NCI-H1105 treated with DMSO at 0.1 percent for 48 hours (cell line): ENCODE data around the gene DNAH8.

Experiments used
- DNase-seq: peaks from one replicate; lab custom pipeline; 2025; lab: John Stamatoyannopoulos, UW

Gene DNAH8

DNA sequence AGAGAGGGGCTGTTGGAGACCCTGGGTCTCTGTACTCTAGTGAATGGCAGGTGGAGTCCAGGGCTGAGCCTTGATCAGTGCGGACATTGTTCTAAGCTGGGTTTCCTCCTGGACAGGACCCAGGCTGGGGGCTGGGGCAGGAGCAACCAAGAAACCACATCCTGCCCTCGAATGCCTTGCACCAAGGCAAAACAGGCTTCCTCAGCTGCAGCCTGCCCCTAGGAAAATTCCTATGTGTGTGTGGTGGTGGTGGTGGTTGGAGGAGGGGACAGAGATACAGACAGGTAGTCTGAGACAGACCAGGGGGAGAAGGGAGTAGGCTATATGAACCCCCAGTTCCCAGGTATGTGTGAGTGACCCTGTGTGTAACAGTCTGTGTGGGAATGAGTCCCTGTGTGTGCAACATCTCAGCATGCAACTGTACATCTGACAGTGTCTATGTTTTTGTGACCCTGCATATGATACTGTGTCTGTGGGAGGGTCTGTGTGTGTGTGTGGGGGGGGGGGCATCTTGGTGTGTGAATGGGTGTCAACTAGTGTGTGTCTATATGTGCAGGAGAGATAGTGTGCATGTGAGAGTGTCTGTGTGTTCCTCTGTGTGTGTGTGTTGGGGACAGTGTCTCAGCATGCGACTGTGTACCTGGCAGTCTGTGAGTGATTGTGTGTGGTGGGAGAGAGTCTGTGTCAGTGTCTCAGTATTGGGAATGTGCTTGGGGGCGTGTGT lies 336.4 kb downstream of the DNAH8 start:
- no peak for DNase-seq

DNA sequence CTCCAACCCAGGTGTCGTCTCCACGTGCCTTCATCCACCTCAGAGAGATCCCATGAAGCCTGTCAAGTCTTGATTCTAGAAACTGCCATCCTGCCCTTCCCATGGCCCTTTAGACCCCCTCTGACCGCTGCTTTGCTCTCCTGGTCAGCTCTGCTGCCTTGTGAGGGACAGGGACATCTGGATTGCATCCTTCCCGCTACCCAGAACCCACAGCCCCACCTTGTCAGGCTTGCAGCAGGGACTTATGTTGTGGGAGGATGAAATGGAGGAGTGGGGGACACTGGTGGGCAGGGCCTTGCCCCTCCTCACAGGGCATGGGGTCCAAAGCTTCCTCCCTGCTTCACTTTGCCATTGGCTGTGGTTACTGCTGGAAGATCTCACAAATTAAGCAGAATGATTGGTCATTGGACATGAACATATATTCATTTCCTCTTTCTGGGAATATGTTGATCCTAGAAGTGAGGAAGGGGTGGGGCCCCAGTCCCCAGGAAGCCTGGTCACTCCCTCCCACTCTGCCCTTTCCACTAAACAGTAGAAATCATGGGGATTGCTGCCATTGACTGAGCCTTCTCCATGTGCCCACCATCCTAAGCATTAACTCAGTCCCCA lies 338.0 kb downstream of the DNAH8 start:
- no peak for DNase-seq

DNA sequence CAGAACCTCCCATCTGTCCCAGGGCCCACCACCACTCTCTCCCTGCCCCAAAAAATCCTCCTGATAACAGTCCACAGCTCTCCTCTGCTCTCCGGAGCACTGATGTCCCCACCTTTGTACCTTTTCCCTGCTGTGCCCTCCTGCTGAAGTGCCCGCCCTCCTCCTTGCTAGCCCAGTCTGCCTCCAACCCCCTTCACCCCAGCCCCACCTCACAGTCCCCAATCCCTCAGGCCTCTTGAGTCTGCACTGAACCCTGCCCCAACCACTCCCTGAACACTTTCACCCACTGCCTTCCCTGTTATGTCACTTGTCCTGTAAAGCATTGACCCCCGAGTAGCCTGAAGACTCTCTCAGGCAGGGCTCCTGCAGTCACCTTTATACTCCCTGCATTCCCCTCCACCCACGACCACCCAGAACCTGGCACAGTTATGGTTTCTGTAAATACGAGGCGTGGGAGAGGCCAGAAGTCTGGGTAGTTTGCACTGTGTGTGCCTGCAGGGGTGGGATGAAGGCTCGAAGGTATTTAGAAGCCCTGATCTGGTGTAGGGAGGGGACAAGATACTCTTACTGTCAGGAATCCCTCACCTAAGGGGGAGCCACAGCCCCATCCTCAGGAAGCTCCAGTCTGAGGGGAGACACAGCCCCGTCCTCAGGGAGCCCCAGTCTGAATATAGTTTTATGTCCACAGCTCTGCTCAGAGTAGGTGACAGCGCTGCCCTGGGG lies 338.9 kb downstream of the DNAH8 start:
- no peak for DNase-seq

DNA sequence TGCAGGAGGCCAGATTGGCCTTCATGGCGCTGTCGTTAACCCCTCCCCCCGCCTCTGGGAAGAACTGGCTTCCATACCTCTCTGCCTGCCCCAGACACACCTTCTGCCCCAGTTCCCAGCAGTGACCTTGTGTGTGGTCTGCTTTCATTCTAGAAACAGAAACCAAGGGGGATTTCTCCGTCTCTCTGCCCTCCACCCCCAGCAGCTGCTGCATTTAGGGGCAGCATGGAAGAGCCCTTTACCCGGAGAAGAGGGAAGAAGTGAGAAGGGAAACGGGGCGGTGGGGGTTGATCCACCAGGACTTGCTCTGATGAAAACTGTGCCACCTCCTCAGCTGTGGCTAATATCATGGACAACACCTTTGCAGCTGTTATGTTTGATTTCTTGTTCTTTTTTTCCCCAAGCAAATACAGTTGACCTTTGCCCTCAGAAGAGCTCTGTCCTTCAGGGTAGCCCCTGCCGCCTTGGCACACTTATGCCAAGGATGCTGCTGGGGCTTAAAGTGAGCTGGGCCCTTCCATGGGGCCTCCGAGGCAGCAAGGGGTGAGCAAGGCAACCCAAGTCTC lies 339.5 kb downstream of the DNAH8 start:
- DNase-seq, result no peak

DNA sequence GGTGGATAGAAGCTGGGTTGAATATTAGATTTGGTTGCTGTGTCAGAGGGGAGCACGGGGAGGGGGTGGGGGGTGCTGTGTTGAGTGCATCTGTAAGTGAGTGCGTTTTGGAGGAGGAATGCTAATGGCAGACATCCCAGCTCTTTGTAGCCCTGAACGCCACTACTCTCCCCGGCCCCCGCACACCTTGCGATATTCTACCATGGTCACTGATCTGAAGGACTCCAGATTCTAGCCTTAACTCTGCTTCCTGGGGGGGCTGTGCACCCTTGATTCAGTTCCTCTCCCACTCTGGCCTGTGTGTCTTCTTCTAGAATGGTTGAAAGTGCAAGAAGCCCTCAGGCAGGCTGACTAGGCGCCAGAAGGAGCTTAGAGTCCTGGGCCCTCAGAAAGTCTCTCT lies 340.6 kb downstream of the DNAH8 start:
- no peak for DNase-seq

DNA sequence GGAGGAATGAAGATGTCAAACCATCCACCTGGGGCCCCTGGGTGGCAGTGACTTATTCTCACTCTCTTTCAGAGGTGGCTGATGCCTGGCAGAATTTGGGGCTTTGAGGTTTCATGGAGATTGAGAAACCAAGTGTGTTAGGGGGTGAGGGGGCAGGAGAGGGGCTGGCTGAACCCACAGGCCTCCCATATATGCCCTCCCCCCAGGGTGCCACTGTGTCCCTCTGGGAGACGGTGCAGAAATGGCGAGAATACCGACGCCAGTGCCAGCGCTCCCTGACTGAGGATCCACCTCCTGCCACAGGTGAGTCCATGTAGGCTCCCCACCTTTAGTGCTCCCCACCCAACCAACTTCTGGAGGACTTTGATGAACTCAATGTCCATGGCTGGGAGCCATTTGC lies 341.1 kb downstream of the DNAH8 start:
- no peak for DNase-seq

DNA sequence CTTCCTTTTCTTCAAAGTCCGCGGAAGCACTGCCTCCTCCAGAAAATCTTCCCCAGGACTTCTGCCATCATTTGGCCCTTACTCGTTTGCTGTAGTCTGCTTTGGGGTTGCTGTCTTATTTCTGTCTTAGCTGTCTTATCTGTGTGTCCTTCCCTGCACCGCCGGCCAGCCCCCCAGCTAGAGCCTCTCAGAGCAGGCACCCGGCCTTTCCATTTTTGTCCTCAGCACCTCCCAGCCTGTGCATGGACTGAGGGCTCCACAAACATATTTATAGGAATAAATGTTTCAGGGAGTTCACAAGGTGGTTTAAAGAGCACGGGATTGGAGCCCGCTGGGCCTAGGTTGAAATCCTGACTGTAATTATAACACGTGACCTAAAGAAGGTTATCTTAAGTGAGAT lies 341.6 kb downstream of the DNAH8 start:
- no peak for DNase-seq

DNA sequence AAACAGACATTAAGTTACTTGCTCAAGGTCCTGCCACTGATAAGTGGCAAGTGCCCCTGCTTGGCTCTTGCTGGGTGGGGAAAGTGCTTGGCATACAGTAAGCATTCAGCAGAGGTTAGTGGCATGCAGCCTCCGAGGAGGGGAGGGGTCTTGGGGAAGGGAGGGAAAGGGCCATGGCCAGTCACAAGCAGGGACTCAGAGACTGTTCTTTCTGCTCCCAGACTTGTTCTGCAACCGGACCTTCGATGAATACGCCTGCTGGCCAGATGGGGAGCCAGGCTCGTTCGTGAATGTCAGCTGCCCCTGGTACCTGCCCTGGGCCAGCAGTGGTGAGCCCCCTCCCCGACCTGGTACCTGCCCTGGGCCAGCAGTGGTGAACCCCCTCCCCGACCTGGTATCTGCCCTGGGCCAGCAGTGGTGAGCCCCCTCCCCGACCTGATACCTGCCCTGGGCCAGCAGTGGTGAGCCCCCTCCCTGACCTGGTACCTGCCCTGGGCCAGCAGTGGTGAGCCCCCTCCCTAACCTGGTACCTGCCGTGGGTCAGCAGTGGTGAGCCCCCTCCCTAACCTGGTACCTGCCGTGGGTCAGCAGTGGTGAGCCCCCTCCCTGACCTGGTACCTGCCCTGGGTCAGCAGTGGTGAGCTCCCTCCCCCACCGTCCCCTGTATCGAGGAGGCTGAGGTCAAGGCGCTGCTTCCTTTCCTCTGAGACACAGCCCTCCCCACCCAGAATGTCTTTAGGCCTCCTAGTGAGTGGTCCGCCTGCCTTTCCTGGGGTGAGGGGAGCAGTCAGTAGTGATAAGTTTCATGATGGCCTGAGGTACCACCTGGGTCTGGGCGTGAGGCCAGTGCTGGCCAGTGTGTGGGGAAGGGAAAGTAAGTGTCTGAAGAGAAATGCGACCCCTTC lies 342.4 kb downstream of the DNAH8 start:
- no peak for DNase-seq

DNA sequence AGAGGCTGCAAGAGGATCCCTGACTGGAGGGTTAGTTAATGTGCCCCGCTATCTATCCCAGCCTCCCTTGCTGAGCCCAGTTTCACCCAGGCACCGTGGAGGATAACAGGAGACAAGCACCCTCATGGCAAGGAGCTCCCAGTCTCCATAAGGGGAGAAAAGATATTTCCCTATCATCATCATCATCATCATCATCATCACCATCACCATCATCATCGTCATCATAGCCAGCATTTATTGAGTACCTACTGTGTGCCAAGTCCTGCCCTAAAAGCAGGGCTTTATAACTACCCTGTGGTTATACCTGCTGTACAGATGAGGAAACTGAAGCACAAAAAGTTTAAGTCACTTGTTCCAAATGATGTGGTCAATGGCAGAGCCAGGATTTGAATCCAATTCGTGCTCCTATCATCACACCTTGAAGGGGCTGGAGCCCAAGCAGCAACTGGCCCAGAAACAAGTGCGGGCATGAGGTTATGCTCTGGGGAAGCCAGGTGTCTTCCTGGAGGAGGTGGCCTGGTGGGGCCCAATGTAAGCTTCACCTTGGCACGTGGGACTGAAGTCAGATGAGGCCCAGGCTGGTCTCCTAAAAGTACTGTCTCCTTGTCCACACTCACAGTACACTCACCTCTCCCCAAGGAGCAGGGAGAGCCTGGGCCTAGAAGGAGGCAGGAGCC lies 343.5 kb downstream of the DNAH8 start:
- DNase-seq, result no peak

DNA sequence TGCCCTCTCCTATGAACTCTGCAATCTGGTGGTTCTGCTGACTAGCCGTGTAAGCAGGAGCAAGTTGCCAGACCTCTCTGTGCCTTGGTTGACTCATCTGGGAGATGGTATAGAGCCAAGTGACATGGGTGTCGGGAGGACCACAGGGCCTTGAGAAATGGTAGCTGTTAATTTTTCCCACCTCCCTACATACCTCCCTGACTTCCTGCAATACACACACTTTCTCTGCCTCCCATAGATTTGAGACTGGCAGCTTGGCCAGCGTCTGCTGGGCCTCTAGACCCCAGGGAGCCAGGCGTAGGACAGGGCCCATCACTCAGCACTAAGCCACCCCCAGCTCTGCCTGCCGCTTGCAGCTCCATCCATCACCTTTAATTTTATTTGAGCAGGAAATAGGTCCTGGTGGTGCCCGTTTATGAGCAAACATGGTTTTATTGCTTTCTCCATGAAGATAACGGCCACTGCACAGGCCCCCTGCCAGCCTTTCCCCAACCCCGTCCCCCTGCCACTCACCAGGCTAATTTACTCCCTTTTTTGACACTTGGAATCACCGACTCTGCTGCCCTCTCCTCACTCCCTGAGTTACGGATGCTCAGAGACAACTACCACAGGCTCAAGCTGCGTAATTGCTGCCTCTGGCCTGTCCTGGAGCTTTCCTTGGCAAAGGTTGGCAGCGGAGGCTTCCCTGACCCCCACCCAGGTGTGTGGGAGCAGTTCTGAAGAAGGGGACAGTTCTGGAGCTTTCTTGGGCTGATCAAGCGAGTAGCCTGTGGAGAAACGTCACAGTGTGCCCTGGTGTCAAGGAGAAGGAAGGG lies 344.6 kb downstream of the DNAH8 start:
- no peak for DNase-seq

DNA sequence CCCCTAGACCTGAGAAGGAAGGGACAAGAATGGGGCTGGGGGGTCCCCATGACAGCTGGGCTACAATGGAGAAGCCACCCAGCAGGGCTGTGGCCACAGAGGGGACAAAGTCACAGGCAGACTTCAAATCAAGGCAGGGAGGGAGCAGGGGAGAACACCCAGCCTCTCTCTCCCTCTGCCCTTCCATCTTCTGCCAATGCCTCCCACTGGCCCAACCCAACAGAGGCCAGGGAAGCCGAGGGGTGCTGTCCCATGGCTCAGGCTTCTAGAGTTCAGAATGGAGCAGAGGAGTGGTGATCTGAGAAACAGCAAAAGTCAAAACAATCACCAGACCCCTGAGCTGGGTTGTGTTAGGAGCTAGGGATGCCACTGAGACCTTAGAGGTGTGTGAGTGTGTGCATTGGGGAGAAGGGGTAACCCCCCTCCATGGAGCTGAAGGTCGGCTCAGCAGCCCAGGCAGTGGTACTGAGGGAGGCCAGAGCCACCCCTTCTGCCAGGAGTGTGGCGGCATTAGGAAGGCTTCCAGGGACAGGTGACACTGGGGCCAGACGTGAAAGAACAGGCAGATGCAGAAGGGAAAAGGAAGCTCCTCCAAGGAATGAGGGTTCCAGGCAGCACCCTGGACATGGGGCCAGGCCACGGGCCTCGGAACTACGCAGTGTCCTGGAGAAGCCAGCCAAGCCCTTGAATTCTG lies 345.5 kb downstream of the DNAH8 start:
- DNase-seq, result no peak

DNA sequence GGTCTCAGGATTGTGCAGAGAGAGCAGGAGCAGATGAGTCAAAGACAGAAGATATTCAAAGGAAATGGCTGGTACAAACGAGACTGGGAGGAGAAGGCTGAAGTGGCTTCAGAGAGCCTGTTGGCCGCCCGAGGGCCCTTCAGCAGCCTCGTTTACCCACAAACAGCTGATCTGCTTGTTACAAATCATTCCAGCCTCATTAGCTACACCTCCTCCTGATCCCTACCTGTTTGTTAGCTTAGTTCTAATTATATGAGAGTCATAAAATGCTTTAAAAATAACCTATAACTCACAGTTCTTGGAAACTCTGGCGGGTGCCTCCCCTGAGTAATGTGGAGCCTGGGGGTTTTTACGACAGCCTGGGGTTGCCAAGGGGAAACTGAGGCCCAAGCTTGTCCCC lies 346.1 kb downstream of the DNAH8 start:
- DNase-seq, result peak; percentile 4

DNA sequence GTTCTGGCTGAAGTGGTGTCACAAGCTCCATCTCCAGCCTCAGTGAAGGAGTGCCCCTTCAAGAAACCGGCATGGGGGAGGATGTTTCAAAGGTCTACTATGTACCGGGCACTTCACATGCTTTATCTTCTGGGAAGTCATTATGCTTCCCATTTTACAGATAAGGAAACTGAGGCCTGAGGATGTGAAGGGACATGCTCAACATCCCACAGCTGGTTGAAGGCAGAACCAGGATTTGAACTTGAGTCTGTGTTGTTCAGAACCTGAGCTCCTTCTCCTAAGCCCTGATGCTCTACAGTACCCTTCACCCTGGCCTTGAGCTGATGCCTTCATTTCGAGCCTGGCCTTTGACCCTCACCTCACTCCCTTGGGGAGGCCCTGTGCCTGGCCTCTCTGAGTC lies 346.5 kb downstream of the DNAH8 start:
- no peak for DNase-seq

DNA sequence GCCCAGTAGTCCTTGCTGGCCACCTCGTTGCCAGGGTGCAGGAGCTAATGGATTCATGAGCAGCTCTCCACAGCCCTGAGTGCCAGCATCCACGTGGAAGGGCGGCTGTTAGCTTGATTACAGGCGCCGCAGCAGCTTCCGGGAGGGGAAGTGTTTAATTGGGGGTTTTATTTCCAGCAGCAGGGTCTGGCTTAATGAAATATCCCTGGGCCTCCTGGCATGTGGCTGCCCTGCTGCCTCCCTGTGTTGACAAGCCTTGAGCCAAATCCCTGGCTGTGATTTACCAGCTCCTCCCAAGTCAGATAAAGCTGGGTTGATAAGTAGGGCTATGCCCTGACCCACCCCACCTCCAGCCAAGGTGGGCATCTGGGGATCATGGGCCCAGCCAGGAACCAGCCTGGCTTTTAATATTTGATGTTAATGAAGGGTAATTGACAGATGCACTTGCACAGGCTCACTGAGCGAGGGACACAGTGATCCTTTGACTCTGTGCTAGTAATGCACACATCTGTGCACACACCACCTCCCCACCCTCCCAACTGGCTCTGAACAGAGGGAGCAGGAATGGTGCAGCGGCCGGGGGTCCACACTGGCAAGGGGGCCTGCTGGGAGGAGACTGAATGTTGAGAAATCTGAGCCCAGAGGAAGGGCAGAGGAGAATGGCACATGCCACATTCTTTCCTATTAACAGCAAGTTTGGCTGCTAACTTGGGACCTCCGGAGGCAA lies 347.1 kb downstream of the DNAH8 start:
- peak; percentile 20 for DNase-seq

DNA sequence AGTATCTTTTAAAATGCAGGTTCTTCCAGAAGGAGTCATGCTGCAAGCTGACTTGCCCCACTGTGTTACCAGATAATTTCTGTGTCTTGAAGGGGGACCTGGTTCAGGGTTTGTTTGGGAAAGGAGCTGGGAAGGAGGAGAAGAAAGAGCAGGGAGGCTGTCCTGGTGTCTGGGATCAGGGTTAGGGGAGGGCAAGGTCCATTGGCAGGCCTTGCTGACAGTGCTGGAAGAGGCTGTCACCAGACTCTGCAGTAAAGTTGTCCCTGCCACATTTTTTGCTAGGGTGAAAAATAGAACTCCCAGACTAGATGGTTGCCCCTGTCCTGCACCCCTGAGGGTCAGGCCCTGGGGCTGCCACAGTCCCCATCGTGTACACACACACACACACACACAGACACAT lies 348.4 kb downstream of the DNAH8 start:
- no peak for DNase-seq

DNA sequence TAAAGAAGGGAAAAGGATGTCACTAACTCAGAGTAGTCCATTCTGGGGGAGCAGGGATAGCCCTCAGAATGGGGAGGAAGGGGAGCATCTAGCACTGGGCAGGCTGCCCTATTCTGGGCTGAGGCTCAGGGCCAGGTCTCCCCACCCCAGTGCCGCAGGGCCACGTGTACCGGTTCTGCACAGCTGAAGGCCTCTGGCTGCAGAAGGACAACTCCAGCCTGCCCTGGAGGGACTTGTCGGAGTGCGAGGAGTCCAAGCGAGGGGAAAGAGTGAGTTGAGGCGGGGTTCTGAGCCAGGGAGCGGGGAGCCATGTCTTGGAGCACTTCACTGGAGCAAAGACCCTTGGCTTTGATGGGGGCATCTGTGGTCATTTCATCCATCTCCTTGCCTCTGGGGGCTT lies 350.4 kb downstream of the DNAH8 start:
- no peak for DNase-seq

DNA sequence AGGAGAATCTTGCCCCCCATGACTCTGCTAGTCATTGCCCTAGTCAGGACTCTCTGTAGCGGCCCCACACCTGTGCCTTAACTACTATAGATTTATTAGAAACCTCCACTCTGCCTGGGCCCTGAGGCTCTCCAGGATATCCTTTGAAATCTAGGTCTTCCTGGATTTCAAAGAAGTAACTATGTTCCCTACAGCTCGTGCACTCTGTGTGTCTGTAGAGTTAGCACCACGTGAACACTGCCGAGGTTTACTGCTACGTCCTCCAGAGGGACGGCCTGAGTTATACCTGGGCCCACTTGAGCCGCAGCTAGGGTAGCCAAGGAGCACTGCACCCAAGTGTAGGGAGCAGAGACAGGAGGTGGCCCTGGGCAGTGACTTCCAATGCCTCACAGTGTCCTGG lies 353.3 kb downstream of the DNAH8 start:
- DNase-seq, result no peak

DNA sequence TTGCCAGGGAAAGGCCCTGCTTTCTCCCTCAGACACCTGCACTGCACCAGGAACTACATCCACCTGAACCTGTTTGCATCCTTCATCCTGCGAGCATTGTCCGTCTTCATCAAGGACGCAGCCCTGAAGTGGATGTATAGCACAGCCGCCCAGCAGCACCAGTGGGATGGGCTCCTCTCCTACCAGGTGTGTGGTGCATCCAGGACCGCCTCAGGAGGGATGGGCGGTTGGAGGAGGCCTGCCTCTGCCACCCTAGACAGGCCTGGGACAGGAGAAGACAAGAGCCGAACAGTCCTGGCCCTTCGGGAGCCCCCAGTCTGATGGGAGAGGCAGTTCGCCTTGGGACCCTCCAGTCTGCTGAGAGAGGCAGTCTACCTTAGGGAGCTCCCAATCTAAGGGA lies 357.7 kb downstream of the DNAH8 start:
- DNase-seq, result no peak
